GM18526 (cell line): ENCODE data around the gene CDC42EP3.

ENCODE experiments used
- POLR2A ChIP-seq: IDR thresholded peaks from 3 replicates; pipeline ENCODE4 v1.6.1; 2011; ENCODE audit not compliant: insufficient read length; ENCODE audit errors: extremely low read depth

Gene CDC42EP3

GRCh38 chr2:37622450-37623100 is 48.9 kb downstream of the CDC42EP3 start:
- no peak for TF ChIP-seq POLR2A

GRCh38 chr2:37621199-37621598 is 50.2 kb downstream of the CDC42EP3 start:
- no peak for TF ChIP-seq POLR2A

- TF ChIP-seq POLR2A: no peak
These were observed 51.5 kb downstream of the CDC42EP3 start for GRCh38 chr2:37619959-37620300.

DNA sequence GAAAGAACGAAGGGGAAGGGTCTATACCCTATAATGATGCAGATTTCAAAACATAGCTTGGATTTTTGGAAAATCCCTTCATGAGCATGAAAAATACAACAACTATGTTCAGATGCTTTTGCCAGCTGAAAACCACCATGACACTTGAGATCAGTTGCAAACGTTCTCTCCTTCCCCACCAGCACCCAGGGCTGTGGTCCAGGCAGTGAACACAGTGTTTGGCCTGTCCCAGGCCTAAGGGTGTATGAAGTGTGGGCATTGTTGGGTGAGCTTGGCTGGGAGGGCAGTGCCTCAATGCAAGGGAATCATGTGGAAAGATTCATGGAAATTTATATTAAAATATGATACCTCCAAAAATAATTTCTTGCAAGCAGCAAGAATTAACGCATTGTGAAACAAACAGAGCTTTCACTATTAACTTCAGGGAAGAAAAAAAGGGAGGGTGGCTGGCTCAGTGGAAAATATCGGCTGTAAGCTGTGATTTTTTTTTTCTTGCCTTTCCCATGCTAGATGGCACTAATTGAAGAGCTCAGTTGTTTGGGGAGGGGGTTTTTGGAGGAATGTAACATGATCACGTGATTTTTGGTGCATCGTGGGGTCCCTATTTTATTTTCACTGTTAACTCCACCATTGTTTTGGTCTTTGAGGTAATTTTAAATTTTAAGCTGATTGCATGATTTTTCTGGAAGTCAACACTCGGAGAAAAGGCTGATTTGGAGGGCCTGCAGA is 52.0 kb downstream of the CDC42EP3 start:
- TF ChIP-seq POLR2A: no peak

- no peak for TF ChIP-seq POLR2A
These were observed 53.1 kb downstream of the CDC42EP3 start for GRCh38 chr2:37618326-37618725.

DNA sequence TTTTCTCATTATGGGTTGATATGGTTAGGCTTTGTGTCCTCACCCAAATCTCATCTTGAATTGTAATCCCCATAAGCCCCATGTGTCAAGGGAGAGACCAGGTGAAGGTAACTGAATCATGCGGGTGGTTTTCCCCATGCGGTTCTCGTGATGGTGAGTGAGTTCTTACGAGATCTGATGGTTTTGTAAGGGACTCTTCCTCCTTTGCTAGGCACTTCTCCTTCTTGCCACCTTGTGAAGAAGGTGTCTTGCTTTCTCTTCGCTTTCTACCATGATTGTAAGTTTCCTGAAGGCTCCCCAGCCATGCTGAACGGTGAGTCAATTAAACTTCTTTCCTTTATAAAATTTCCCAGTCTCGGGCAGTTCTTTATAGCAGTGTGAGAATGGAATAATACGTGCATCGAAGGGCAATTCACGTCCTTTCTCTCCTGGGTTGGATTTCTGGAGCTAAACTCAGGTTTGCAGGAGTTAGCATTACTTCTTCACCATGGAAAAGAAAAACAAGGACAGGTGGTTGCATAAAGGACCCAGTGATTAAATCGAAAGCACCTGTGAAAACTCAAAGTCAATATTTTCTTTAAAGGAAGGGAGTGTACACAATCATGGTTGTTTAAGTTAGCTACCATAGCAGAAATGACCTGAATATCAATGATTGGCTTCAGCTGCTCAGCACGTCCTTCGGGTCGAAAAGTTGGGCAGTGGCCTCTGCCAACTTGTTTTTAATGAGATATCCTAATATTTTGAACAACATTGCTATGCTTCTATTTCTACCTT is 54.1 kb downstream of the CDC42EP3 start:
- TF ChIP-seq POLR2A: no peak

DNA sequence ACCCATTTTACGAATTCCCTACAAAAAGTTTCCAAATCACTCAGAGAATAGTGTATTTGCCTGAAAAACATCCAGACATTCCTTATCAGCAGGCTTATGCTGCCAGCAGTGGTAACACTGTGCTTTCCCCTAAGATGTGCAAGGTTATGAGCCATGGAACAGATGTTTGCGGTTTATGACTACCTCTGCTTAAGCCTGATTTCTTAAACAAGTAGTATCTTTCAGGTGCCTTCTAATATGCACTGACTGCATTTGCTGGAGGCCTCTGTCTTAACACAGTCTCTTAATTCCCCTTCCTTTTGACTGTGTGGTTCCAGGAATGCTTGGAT is 54.8 kb downstream of the CDC42EP3 start:
- TF ChIP-seq POLR2A: no peak

GRCh38 chr2:37615804-37616676 is 55.4 kb downstream of the CDC42EP3 start:
- no peak for TF ChIP-seq POLR2A

DNA sequence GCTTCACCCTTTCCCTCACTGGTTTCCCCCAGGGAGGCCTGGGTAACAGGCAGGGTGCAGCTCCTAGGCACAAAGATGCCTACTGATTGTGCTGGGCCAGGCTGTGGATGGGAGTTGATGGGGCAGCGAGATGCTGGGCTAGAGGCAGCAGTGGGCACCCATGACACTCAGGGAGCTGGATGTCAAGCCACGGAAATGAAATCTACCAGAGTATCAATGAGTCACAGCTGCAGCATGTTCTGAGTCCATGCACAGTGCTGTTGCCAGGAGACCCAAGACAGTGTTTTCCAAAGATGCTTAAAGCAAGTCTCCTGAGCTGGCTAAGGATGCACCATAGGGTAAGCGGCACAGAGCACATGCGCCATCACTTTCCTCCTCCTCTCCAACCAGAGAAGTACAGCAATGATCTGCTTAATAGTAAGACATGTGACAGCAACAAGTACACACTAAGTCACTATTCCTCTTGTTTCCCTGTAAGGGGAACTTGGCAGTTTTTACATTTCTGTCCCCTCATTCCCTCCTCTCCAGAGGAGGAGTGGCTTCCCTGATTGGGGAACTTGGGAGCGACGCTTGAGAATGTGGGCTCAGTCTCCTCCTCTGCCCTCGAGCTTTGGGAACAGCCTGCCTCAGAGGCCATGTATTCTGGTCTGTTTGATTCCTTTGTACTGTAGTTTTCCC is 57.2 kb downstream of the CDC42EP3 start:
- no peak for TF ChIP-seq POLR2A

GRCh38 chr2:37612382-37612781 is 59.1 kb downstream of the CDC42EP3 start:
- no peak for TF ChIP-seq POLR2A

DNA sequence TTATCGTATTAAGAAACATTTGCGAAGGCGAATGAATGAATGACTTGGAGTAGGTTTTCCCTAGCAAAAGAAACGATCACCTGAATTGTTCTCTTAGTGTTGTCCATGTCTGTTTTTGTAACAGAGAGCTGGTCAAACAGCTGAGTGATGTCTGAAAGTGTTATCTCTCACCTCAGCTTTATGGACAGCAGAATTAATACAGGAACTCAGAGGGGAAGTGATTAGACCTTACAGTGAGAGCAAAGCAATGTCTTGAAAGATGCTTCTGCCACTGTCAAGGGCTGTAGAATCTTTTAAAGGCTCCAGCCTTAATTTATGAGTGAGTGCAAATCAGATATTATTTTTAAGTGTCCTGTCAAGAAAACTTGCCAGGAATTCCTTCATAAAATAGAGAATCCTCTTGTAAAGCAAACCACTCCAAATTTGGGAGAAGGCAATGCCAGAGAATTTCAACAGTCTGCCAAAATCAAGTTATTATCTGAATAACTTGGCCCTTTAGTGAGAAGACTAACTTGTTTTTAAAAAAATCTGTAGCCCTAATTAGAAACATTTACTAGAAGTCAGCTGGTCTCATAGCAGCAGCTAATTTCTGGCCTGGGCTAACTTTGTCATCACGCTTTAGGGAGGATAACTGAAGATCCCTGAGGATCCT is 60.7 kb downstream of the CDC42EP3 start:
- TF ChIP-seq POLR2A: no peak

GRCh38 chr2:37609782-37610181 is 61.7 kb downstream of the CDC42EP3 start:
- TF ChIP-seq POLR2A: no peak

DNA sequence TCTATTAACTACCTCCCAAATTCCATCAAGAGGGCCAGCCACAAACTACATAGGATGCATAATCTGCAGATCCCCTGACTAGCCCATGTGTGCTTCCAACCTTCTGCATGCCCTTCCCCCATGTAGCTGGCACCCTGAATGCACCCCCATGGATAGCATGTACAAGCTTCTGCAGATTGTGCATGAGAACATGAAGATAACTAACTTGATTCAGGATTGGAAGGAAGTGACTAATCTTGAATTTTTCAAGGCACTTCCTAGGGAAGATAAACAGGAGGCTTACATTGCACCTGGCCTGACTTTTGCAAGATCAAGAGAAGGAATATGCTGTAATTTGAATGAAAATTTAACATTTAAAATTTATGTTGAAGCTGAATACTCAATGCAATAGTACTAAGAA is 66.7 kb downstream of the CDC42EP3 start:
- TF ChIP-seq POLR2A: no peak

DNA sequence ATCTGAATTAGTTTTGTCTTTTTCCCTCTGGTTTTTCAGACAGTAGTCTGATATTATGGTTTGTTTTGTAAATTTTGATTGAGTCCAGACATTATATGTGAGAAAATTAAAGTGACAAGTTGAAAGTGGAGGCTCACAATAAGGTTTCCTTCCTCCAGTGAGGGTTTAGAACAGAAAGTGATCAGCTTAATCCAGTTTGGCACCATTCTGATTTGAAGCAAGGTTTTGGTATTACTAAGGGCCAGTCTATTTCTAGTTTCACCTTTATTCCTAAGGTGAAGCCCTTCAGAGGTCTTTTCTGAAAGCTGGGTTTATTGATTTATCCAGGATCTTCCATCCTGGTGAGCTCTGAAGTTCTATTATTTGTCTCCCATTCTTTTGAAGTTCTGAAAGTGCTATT is 68.7 kb downstream of the CDC42EP3 start:
- TF ChIP-seq POLR2A: no peak
